SK-N-MC (cell line): Measurements from ENCODE around the gene MFGE8.

ENCODE experiments used
- EZH2 ChIP-seq: fragments of 200-600 bp; sonication (generic); IDR thresholded peaks from one replicate; pipeline ENCODE4 v1.6.1; 2017; ENCODE audit warnings: antibody characterized with exemption
- FOXP2 ChIP-seq: optimal IDR thresholded peaks from 2 replicates; pipeline ENCODE3; 2011; ENCODE audit warnings: mild to moderate bottlenecking, moderate library complexity; ENCODE audit not compliant: insufficient read depth; ENCODE audit errors: extremely low read length, control extremely low read depth
- POLR2AphosphoS5 ChIP-seq: IDR thresholded peaks from 2 replicates; pipeline ENCODE4 v1.6.1; 2012; ENCODE audit warnings: mild to moderate bottlenecking, low read depth, low read length, borderline replicate concordance

- TF ChIP-seq EZH2 (no peak), POLR2AphosphoS5 (no peak), FOXP2 (no peak)
Measured at GRCh38 chr15:88891540-88892254, 21.5 kb downstream of the MFGE8 start.
